Measurements from ENCODE around the gene ADAMTS6. TPM values are rescaled to one million over a fixed set of nuclear protein-coding genes. Genes with fewer than 3 reads are reported as not detected.
A peak's percentile ranks its signal among the peaks of the same experiment; 100 is the strongest.
"Not testable (repeated sequence)": the region's sequence is repeated elsewhere in the genome, so short reads cannot be mapped to it uniquely, and the experiment has no call there.

The ADAMTS6 gene
- total RNA-seq, 2 experiments from 2014 or later, result 0.86 to 0.93 TPM

GRCh38 chr5:65184780-65185179 lies 296.9 kb downstream of the ADAMTS6 start:
- peaks cover 12% of the 10 kb centered on the region for H3K27me3 Mint-ChIP-seq (ENCODE audit: low read depth)
- no peaks in the 10 kb centered on the region for H3K36me3 Mint-ChIP-seq (ENCODE audit: low read depth)
- DNase-seq, result no peak
- H3K4me3 Mint-ChIP-seq, result no peak overlapping the region
- intact Hi-C loops (cut with micrococcal nuclease), result no loop called here
- H3K27ac Mint-ChIP-seq, result no peak overlapping the region
- H3K9me3 Mint-ChIP-seq, result no peaks in the 10 kb centered on the region
- CTCF ChIA-PET, result no interaction called here
- peaks cover 3% of the 10 kb centered on the region for H3K4me1 Mint-ChIP-seq (ENCODE audit: low read depth)

DNA sequence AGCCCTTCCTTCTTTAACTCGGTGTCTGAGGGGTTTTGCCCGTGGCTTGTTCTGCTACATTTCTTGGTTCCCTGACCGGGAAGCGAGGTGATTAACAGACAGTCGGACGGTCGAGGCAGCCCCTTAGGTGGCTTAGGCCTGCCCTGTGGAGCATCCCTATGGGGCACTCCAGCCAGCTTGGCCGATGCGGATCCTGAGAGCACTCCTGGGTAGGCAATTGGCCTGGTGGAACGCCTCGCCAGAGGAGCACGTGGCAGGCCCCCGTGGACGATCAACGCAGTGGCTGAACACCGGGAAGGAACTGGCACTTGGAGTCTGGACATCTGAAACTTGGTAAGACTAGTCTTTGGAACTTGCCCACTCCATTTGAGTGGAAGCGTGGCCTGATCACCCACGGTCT lies 307.5 kb downstream of the ADAMTS6 start:
- H3K27ac Mint-ChIP-seq; H3K4me1 Mint-ChIP-seq (ENCODE audit: low read depth); H3K36me3 Mint-ChIP-seq (ENCODE audit: low read depth); CTCF ChIA-PET; DNase-seq; H3K27me3 Mint-ChIP-seq (ENCODE audit: low read depth); H3K9me3 Mint-ChIP-seq; H3K4me3 Mint-ChIP-seq: not testable (repeated sequence)
- intact Hi-C loops (cut with micrococcal nuclease), result loop anchor here (5.0 kb wide), 1 partner anchor 72 kb away; no protein-coding TSS in a partner anchor

- peaks cover 9% of the 10 kb centered on the region for H3K4me1 Mint-ChIP-seq (ENCODE audit: low read depth)
- peaks cover 2% of the 10 kb centered on the region for H3K27me3 Mint-ChIP-seq (ENCODE audit: low read depth)
- no peaks in the 10 kb centered on the region for H3K9me3 Mint-ChIP-seq
- intact Hi-C loops (cut with micrococcal nuclease), result loop anchor here (5.0 kb wide), 1 partner anchor 71 kb away; no protein-coding TSS in a partner anchor
- DNase-seq, result no peak
- H3K27ac Mint-ChIP-seq, result no peak overlapping the region
- no peaks in the 10 kb centered on the region for H3K36me3 Mint-ChIP-seq (ENCODE audit: low read depth)
- H3K4me3 Mint-ChIP-seq, result no peak overlapping the region
- CTCF ChIA-PET, result no interaction called here
Measured at GRCh38 chr5:65173130-65173525, 308.6 kb downstream of the ADAMTS6 start.

DNA sequence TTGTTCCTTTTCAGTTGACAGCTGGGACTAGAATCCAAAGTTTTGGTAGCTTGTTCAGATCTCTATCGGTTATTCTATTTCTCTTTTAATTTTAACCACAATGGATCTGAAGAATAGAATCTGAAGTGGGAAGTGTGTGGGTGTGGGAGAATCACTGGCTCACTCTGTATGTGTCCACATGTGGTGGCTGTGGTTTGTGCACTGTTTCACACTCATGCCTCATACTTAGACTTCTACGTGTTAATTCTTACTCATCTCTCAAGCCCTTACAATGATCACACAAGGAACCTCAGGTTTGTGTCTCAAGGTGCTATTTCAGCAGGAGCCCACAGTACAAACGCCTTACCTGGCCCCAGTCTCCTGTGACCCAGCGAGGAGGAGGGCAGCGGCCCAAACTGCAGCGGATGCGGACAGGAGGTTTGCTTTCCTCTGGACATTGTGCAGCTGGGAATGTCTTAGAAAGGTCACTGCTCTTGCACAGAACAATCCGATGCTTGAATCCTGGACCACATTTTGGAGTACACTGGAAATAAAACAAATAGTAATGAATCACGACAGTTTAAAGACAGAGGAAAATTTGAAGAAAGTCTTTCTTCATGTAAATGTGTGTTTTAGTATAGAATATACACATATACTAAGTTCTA lies 309.1 kb downstream of the ADAMTS6 start:
- H3K36me3 Mint-ChIP-seq (ENCODE audit: low read depth), result no peaks in the 10 kb centered on the region
- H3K9me3 Mint-ChIP-seq, result no peaks in the 10 kb centered on the region
- intact Hi-C loops (cut with micrococcal nuclease), result loop anchor here (1.0 to 5.0 kb wide), 2 partner anchors 18 to 70 kb away; no protein-coding TSS in a partner anchor
- H3K4me1 Mint-ChIP-seq (ENCODE audit: low read depth), result peaks cover 9% of the 10 kb centered on the region
- CTCF ChIA-PET, result interaction anchor here (0.6 kb wide), 1 partner anchor 994 kb away, joined by 5 read pairs; no protein-coding TSS in a partner anchor
- no peaks in the 10 kb centered on the region for H3K27me3 Mint-ChIP-seq (ENCODE audit: low read depth)
- DNase-seq, result peak; percentile 76
- H3K27ac Mint-ChIP-seq, result no peak overlapping the region
- H3K4me3 Mint-ChIP-seq, result no peak overlapping the region

DNA sequence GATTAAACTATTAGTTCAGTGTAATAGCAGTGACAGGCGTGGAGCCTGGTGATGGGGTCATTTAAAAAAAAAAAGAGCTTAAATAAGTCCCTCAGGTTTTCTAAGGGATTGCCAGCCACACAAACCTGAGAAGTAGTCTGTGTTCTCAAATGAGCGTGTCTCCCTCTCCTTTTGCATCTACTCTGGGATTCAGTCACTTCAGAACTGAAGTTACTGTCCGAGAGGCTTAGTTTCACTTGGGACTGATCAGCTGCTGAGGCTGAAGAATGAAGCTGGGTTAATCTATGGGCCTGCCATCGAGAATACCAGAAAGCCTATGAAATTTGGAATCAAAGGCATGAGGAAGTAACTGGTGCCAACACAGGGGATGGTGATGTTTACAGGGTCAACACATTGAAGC lies 310.1 kb downstream of the ADAMTS6 start:
- Mint-ChIP-seq H3K27me3 (ENCODE audit: low read depth) (no peaks in the 10 kb centered on the region), H3K27ac (no peak overlapping the region), H3K4me3 (no peak overlapping the region), H3K36me3 (ENCODE audit: low read depth) (no peaks in the 10 kb centered on the region), H3K9me3 (no peaks in the 10 kb centered on the region), H3K4me1 (ENCODE audit: low read depth) (peaks cover 9% of the 10 kb centered on the region)
- no peak for DNase-seq
- CTCF ChIA-PET, result no interaction called here
- intact Hi-C loops (cut with micrococcal nuclease), result loop anchor here (1.0 to 5.0 kb wide), 2 partner anchors 19 to 69 kb away; no protein-coding TSS in a partner anchor

DNA sequence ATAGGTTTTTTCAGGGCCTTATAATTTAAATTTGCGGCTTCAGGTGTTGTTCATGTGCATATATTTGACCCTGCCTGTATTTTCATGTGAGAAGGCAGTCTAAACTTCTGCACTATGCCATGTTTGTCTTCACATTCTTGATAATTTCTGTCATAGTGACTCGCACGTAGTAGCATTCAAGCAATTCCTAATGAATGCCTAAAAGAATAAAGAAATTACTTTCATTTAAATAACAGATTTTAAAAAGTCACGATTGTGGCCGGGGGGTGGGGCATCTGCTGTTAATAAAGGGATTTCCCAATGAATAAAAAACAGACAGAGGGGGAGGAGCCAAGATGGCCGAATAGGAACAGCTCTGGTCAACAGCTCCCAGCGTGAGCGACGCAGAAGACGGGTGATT lies 318.0 kb downstream of the ADAMTS6 start:
- no peaks in the 10 kb centered on the region for H3K9me3 Mint-ChIP-seq
- no peaks in the 10 kb centered on the region for H3K36me3 Mint-ChIP-seq (ENCODE audit: low read depth)
- no peaks in the 10 kb centered on the region for H3K4me1 Mint-ChIP-seq (ENCODE audit: low read depth)
- no peak for DNase-seq
- intact Hi-C loops (cut with micrococcal nuclease), result no loop called here
- peaks cover 4% of the 10 kb centered on the region for H3K27me3 Mint-ChIP-seq (ENCODE audit: low read depth)
- CTCF ChIA-PET, result no interaction called here
- H3K4me3 Mint-ChIP-seq, result no peak overlapping the region
- no peak overlapping the region for H3K27ac Mint-ChIP-seq

DNA sequence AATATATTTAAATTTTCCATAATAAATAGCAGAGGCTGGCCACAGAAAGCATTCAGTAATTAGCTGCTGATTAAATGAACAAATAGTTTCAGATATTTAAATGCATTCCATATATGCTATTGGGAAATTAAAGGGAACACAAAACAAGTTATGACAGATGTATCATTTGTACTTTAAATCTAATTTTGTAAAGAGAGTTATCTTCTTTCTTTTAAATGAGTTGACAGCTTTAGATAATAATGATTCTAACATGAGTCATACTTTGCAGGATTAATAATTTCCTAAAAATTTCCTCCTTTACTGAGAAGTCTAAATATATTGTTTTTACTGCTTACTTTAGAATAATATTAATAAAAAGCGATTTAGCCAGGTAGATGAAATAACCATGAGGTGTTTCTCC lies 320.1 kb downstream of the ADAMTS6 start:
- peaks cover 7% of the 10 kb centered on the region for H3K27me3 Mint-ChIP-seq (ENCODE audit: low read depth)
- H3K9me3 Mint-ChIP-seq, result no peaks in the 10 kb centered on the region
- H3K36me3 Mint-ChIP-seq (ENCODE audit: low read depth), result no peaks in the 10 kb centered on the region
- H3K4me3 Mint-ChIP-seq, result no peak overlapping the region
- CTCF ChIA-PET, result no interaction called here
- no peaks in the 10 kb centered on the region for H3K4me1 Mint-ChIP-seq (ENCODE audit: low read depth)
- no peak overlapping the region for H3K27ac Mint-ChIP-seq
- no peak for DNase-seq
- intact Hi-C loops (cut with micrococcal nuclease), result no loop called here

- DNase-seq, result no peak
- CTCF ChIA-PET, result interaction anchor here (0.6 kb wide), 1 partner anchor 175 kb away, joined by 3 read pairs; no protein-coding TSS in a partner anchor
- intact Hi-C loops (cut with micrococcal nuclease), result no loop called here
Measured at GRCh38 chr5:65157906-65158603, 323.7 kb downstream of the ADAMTS6 start.

GRCh38 chr5:65156933-65157332 lies 324.8 kb downstream of the ADAMTS6 start:
- Mint-ChIP-seq H3K4me3 (no peak overlapping the region), H3K36me3 (ENCODE audit: low read depth) (no peaks in the 10 kb centered on the region), H3K4me1 (ENCODE audit: low read depth) (no peaks in the 10 kb centered on the region), H3K27me3 (ENCODE audit: low read depth) (peaks cover 7% of the 10 kb centered on the region), H3K9me3 (no peaks in the 10 kb centered on the region), H3K27ac (no peak overlapping the region)
- CTCF ChIA-PET, result interaction anchor here (0.7 kb wide), 1 partner anchor 160 kb away, joined by 3 read pairs; no protein-coding TSS in a partner anchor
- intact Hi-C loops (cut with micrococcal nuclease), result no loop called here
- DNase-seq, result no peak

More at GRCh38 chr5:65157906-65158603, 323.7 kb downstream of the ADAMTS6 start:
- H3K4me1 Mint-ChIP-seq (ENCODE audit: low read depth), result no peaks in the 10 kb centered on the region
- peaks cover 7% of the 10 kb centered on the region for H3K27me3 Mint-ChIP-seq (ENCODE audit: low read depth)
- H3K4me3 Mint-ChIP-seq, result no peak overlapping the region
- H3K9me3 Mint-ChIP-seq, result no peaks in the 10 kb centered on the region
- no peak overlapping the region for H3K27ac Mint-ChIP-seq
- H3K36me3 Mint-ChIP-seq (ENCODE audit: low read depth), result no peaks in the 10 kb centered on the region

DNA sequence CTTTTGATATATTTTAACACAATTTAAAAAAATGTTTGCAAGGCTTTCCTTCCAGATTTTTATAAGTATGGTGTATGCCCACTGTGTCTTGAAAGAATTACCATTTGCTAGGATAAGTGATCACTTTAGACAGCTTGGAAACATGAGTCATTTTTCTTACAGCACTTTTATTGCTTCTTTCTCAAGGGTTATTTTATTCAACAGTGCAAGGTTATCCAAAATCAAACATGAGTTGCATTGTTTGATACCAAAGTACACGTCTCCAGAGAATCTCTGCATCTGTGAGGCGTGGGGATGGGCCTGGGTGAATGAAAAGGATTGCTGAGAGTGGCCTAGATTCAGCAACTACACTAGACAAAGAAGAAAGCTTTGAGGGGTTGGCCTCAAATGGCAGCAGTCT lies 329.6 kb downstream of the ADAMTS6 start:
- no peak overlapping the region for H3K4me3 Mint-ChIP-seq
- H3K27me3 Mint-ChIP-seq (ENCODE audit: low read depth), result no peaks in the 10 kb centered on the region
- DNase-seq, result no peak
- no peak overlapping the region for H3K27ac Mint-ChIP-seq
- H3K4me1 Mint-ChIP-seq (ENCODE audit: low read depth), result no peaks in the 10 kb centered on the region
- no peaks in the 10 kb centered on the region for H3K9me3 Mint-ChIP-seq
- intact Hi-C loops (cut with micrococcal nuclease), result no loop called here
- no peaks in the 10 kb centered on the region for H3K36me3 Mint-ChIP-seq (ENCODE audit: low read depth)
- CTCF ChIA-PET, result no interaction called here

DNA sequence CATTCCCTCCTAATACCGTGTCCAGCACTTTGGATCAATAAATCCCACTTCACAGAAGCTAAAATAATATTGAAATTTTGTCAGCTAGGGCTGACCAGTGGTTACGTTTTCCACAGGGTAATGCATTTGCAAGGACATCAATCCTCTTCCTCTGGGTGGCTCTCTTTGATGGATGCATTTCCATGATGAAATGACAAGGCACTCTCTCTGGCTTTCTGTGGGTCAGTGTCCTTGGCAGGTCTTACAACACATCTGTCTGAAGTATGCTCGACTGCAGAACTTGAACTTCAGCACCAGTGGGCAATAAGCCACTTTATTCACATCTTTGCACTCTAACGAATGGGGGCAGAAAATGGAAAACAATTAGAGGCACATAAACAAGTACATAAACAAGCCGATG lies 330.1 kb downstream of the ADAMTS6 start:
- intact Hi-C loops (cut with micrococcal nuclease), result no loop called here
- DNase-seq, result no peak
- Mint-ChIP-seq H3K4me3 (no peak overlapping the region), H3K4me1 (ENCODE audit: low read depth) (no peaks in the 10 kb centered on the region), H3K9me3 (no peaks in the 10 kb centered on the region), H3K27me3 (ENCODE audit: low read depth) (no peaks in the 10 kb centered on the region), H3K27ac (no peak overlapping the region), H3K36me3 (ENCODE audit: low read depth) (no peaks in the 10 kb centered on the region)
- CTCF ChIA-PET, result no interaction called here

DNA sequence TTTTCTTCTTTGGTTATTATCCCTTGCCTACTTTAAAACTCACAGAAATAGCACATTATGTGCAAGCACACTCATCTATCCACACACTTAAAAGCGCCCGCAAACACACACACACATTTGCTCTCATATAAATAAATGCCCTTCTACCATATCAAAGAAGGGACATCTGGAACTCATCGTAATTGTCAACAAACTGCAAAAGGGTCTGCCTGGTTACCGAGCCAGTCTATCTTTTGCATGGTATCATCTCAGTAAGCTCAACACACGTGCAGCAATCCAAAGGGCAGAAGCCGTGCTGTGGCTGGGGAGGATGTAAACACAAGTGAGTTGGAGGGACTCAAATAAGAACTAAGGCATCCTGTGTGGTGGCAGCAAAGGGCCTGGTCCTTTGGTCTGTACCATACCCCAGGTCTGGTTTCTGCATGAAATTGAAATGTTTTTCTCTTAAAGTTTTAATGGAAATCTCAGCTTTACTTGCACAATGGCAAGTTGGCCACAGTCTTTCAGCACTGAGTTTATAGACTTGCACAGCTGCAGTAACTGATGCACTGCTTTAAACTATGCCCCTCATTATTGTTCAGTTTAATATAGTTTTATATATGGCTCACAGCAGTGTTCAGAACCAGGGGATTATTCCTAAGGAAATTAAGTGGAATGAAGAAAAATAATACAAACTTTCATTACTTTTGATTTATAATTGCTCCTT lies 331.0 kb downstream of the ADAMTS6 start:
- Mint-ChIP-seq H3K4me3 (no peak overlapping the region), H3K27me3 (ENCODE audit: low read depth) (no peaks in the 10 kb centered on the region), H3K4me1 (ENCODE audit: low read depth) (no peaks in the 10 kb centered on the region), H3K9me3 (no peaks in the 10 kb centered on the region), H3K27ac (no peak overlapping the region), H3K36me3 (ENCODE audit: low read depth) (no peaks in the 10 kb centered on the region)
- CTCF ChIA-PET, result no interaction called here
- intact Hi-C loops (cut with micrococcal nuclease), result no loop called here
- no peak for DNase-seq

Measured in activated naive CD4-positive, alpha-beta T cell treated with anti-CD3 and anti-CD28 coated beads for 36 hours (primary cell).